NAMALWA (cell line): ENCODE measurements around the gene UBL7.

Source experiments
- DNase-seq: peaks from one replicate; pipeline ENCODE4 v3.0.0-alpha.2; 2015; ENCODE audit warnings: low spot score

Gene UBL7

DNA sequence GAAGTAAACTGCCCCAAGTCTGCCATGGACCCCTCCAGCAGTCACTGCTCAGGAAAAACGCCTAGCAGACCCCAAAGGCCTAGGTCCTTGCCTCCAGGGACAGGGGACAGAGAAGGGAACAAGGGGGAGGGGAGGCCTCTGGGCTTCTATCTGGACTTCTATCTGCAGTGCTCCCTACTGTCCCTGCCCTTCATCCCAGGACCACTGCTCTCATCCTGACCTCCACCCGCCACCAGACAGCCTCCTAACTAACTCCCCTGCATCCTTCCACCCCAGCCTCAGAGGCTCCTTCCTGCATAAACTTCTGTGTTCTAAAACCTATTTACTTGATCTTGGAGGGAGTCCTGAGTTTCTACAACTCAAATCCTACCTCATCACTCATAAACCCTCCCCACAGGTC lies 52.6 kb downstream of the UBL7 start:
- no peak for DNase-seq

DNA sequence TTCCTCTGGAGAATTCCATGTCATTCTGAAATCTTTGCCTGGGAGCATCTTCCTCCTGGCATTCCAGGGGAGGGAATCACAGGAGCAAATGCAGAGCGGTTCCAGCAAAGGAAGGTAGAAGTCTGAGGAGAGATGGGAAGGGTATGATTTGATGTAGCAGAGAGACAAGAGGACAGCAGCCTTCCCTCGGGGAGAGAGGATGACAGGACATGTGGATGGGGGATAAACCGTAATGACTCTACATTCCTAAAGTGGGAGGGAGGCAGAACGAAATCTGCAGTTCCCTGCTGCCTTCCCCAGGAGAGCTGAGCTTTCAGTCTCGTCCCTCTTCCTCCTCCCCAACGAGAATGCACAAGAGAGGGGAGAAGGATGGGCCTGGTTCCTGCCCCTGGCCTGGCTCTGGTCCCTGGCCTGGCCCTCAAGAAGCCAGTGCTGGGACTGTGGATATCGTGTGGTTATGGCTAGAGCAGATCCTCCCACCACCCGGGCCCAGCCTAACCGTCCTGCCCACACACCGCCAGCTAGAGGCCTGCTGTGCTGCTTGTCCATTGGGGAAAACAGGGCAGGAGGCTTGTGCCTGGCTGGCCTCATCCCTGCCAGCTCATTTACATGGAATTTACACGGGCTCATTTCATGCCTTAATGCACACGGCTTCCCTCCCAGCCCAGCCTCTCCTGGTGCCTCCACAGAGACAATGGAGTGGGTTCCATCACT lies 53.8 kb downstream of the UBL7 start:
- DNase-seq, result no peak

DNA sequence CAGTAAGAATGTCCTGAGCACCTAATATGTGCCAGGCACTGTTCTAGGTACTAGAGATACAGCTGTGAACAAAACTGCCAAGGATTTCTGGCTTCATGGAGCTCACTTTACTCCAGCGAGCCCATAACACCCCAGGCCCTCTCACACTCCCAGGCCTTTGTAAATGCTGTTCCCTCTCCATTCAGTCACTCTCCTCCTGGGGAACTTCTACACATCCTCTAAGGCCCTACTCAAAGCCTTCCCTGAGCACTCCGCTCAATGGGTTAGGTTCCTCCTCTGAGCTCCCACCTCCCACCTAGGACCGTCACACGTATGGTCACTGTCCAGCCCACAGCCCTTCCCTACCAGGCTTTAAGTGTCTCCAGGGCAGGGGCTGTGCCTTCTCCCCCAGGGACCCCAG lies 54.4 kb downstream of the UBL7 start:
- DNase-seq, result no peak

DNA sequence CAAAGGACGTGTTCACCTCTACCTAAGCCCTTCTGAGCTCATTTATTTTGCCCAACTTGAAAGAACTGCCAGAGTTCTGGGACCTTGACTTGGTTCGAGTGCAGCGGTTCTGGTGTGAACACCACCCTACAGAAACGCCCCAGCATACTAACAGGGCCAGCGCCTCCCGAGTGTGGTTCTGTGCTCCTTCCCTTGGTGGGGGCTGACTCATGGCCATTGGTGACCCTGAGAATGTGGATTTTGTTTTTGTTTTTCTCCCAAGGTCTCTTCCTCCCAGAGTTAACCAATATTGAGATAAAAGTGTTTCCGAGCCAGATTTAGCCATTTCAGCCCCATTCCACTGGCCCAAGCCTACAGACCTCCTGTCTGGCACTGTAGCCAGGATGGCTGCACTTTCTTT lies 55.1 kb downstream of the UBL7 start:
- DNase-seq, result no peak

DNA sequence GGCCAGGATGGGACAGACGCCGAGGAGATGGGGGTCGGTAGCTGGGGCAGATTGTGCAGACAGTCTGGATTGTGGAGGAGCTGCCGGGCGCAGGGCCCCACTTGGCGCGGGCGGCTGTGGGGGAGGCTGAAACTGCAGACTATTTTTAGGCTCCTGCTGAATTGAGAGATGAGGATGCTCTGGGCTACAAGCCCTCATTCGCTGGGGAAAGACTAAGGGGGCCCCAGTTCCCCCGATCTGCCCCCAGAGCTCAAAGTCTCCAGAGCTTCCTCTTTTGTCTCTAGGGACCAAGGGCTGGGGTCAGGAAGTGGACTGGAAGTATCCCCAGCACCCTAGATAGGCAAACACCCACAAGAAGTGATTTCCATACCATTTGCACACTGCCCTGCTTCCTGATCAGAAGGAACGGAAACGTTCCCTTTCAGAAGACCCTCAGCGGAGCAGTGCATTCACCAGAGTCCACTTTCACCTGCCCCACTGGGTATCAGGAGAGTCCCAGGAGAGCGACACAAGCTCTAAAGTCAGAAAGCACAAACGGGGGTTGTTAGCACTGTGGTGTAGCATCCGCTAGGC lies 56.9 kb downstream of the UBL7 start:
- DNase-seq, result peak; percentile 41

DNA sequence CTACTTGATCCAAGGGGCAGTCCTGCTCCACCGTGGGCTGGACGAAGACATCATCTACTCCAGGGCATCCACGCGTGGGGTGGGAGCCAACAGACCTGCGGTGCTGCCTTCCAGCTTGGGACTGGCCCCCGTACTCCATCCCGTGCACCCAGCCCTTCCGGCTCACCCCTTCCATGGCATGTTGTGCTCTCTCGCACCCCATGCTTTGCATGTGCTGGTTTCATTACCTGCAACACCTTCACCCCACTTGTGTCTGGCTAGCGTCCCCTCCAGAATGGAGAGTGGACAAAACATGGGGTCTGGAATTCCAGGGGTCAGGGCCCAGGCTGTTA lies 57.4 kb downstream of the UBL7 start:
- no peak for DNase-seq

DNA sequence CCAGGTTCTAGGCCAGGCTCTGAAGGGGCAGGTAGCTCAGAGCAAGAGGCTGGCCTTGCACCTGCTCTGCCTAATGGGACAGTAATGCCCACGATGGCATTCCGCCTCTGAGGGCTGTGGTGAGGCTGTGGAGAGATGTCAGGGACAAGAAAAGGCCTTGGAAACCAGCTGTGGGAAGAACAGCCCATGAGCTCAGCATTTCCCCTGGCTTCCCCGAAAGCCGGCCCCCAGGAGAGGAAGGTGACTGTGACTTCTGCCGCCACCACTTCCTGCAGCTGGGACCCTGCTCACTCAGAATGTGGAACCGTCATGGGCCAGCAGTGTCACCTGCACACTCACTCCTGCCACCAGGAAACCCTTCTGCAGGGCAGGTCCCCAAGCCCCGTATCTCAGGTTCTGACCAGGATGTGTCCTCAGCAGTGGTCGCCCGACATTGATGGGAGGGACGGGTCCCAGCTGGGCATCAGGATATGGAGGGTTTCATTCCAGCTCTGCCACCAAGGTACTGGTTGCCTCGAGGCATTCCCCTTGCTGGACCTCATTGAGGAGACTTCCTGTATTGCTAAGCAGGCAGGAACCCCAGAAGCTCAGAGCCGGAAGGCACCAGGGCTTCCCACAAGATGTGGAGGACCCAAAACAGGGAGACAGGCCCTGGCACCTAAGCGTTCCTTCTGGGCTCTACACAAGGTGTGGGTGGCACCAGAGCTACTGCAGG lies 57.9 kb downstream of the UBL7 start:
- DNase-seq, result peak; percentile 88

DNA sequence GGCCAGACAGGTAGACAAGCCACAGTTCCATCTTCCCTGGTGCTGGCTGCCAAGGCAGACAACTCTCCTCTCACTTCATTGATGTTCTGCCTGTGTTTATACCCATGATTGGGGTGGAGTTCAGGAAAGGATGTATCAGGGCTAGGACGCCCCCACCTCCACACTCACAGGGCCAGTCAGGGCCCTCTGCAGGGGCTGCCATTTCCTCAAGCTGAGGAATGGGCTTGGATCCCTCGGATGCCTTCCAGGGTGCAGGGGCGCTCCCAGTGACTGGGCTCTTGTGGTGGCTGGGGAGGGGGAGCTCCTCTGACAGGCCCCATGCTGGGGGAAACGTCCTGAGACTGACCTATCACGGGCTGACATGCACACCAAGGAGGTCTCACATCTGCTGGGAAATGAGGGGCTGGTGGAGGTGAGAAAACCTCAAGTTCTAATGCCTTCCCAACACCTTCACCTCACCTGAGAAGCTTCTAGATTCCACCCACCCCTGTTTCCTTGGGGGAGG lies 58.6 kb downstream of the UBL7 start:
- DNase-seq, result no peak

DNA sequence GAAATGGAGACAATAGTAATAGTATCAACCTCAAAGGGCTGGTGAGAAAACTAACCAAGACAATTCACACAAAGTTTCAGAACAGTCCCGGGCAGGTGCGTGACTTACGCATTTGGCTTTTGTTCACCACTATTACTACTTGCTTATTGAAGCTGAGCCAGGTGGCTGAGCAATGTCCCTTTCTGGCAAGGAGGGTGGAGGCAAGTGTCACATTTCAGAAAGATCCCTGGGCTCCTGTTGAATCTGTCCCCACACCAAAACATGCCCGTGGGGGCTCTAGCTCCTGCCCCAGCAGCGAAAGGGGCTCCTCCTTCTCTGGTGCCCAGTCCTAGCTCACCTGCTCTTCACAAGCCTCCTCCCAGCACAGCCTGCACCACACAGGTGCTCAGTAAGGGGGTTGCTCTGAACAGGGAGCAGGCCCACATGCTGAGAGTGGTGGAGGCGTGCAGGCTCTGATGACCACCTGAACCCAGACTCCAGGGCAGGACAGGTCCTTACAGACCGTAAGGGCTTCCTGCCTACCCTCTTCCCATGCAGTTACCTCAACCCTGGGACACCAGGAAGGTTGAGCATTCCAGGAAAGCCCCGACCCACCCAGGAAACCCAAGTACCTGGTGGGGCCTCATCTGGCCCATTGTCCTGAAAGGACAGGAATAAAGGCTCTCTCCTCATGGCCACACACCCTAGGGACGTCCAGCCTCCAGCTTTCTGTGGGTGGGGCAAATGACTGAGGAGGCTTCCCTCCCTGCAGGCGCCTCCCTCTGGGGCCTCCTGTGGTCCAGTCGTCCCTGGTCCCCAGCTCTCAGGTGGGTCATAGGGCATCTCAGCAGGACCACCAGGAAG lies 59.8 kb downstream of the UBL7 start:
- peak; percentile 46 for DNase-seq

DNA sequence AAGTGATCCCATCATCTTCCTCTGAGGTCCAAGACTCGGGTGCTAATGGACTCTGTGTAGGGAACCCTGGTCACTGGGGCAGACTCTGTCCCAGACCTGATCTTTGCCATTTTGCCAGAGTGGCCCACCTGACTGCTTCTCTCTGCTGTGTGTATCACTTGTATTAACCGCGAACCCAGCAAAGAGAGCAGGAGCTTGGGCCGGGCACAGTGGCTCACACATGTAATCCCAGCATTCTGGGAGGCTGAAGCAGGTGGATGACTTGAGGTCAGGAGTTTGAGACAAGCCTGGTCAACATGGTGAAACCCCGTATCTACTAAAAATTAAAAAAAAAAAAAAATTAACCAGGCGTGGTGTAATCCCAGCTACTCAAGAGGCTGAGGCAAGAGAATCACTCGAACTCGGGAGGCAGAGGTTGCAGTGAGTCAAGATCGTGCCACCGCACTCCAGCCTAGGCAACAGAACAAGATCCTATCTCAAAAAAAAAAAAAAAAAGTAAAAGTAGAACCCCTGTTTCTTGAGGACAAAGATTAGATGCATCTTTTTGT lies 60.6 kb downstream of the UBL7 start:
- DNase-seq, result no peak

DNA sequence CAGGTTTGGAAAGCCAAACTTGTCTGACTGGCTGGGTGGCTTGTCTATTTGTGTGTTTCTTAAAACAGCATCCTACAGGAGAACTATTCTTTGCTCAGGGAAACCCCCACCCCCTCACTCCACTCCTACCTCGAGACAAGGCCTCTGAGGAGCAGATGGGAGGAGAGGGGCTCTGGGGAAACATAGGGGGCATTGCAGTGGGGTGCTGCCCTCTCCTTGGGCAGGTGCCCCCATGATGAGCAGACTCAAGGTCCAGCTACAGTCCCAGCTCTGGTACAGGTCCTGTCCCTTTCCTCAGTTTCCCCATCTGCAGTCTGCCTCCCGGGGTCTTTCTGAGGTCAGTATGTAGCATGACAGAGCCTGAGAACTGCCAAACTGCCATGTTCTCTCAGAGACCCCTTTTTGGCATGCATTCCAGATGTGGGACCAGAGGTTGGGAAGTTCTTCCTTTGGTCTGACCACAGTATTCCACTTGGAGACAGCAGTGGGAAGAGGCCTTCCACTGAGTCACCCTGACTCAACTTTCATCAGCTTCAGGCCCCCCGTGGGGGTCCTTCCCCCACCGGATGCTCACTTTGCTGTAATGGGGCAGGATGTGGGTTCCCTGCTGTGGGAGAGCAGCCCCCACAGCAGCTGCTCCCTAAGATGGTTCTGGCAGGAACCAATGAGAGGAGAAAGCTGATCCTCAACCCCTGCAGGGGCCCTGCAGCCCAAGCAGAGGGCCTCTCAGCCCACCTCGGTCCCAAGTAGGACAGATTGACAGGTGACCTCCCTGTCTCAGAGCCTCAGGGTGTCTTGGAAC lies 61.2 kb downstream of the UBL7 start:
- no peak for DNase-seq

DNA sequence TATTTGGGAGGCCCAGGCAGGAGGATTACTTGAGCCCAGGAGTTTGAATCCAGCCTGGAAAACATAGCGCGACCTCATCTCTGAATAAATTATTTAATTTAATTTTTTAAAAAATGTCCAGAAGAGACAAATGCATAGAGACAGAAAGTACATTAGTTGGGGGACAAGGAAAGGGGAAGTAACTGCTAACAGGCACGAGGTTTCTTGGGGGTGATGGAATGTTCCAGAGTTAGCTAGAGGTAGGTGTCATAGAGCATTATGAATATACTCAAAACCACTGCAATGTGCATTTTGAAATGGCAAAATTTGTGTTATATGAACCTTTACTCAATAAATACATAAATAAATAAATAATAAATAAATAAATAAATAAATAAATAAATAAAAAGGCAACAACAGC lies 61.9 kb downstream of the UBL7 start:
- no peak for DNase-seq

DNA sequence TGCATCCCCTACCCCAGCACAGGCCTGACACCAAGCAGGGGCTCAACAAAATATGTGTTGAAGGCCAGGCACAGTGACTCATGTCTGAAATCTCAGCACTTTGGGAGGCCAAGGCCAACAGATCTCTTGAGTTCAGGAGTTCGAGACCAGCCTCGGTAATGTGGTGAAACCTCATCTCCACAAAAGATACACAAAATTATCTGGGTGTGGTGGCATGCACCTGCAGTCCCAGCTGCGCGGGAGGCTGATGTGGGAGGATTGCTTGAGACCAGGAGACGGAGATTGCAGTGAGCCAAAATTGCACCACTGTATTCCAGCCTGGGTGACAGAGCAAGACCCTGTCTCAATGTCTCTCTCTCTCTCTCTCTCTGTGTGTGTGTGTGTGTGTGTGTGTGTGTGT lies 62.8 kb downstream of the UBL7 start:
- DNase-seq, result no peak

DNA sequence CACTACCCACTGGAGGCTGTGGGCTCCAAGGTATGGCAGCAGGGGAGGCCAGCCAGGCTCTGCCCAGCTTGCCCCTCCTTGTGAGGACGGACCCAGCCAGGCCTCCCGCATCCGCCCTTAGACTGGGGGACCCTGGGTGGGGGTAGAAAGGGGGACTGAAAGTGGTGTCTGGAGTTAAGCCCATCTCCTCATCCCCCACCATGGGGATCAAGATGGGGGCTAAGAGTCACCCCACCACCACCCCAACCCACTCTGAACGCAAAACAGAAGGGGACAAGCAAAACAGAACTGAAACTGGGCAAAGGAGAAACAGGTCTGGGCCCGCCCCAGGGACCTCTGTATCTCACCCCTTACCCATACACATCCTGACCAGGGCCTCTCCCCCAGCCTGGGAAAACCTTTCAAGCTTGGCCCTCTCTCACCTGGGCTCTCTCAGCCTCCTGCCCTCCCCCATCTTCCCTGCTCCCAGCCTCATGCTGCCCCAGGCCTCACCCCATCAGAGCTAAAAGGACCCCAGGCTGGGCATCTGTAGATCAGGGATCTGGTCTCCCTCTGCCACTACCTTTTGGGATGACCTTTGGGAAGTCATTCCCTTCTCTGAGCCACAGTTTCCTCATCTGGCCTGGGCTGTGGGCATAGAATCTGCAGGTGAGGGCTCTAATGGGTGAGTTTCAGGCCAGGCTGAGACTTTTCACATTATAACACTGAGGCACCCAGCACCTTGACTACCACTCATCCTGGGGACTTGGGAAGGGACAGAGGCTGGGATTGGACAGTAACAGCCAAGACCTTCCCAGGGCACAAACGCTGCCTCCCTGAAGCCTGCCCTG lies 63.5 kb downstream of the UBL7 start:
- DNase-seq, result peak; percentile 40

DNA sequence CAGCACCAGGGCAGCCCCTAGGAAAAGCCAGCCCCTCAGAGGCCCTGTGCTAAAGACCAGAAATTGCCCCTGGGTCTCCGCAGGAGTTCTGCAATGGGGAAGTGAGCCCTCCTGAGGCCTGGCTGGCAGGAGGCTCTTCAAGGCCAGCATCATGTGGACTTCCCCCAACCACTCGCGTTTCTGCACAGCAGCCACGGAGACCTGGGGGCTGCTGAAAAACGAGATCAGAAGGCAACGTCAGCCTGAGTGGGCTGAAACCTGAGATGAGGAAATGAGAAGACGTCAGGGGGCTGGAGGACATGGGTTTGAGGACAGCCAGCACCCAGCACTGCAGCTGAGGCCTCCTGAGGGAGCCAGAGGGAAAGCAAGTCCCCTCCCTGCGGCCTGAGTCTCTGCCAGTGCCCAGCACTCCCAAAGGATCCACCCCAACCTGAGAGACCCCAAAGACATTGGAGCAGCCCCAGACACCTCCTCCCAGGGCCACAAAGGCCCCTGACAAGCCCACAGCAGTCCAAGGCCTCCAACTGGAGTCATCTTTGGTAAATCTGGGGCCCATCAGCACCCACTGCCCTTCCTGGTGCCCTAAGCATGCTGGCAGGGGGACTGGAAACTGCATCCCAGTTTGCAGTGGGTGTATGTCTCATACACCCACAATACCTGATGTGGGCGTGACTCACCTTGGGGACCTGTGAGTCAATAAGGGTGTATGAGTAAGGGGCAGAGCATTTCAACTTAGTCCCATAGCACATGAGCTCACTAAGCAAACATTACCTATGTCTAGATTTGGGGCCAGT lies 64.3 kb downstream of the UBL7 start:
- peak; percentile 39 for DNase-seq

DNA sequence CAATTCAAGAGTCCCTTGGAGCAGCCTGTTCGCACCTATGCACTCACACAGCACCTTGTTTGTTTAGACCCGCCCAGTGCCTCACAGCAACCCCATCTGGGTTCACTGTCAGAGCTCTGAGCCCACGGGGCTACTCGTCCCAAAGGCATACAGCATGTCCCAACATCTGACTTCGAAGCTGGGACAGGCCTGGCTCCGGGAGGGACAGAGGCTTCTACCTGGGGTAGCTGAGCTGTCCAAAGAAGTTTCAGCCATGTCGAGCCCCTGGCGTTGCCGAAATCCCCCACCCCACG lies 64.9 kb downstream of the UBL7 start:
- no peak for DNase-seq
